ENCODE data around the gene SGMS1.

Gene SGMS1

GRCh38 chr10:50613150-50613549 is 10.6 kb downstream of the SGMS1 start:
- no peak for DNase-seq (ENCODE audit: low spot score)

GRCh38 chr10:50610368-50610767 is 13.4 kb downstream of the SGMS1 start:
- DNase-seq (ENCODE audit: low spot score): no peak

- DNase-seq (ENCODE audit: low spot score): no peak
These were observed 16.3 kb downstream of the SGMS1 start for GRCh38 chr10:50607356-50607925.

- no peak for DNase-seq (ENCODE audit: low spot score)
These were observed 17.8 kb downstream of the SGMS1 start for GRCh38 chr10:50605951-50606270.

- DNase-seq (ENCODE audit: low spot score): peak; percentile 10
These were observed 18.3 kb downstream of the SGMS1 start for GRCh38 chr10:50605269-50605950.

GRCh38 chr10:50604809-50605208 is 18.9 kb downstream of the SGMS1 start:
- peak; percentile 20 for DNase-seq (ENCODE audit: low spot score)

- peak; percentile 10 for DNase-seq (ENCODE audit: low spot score)
These were observed 19.6 kb downstream of the SGMS1 start for GRCh38 chr10:50604049-50604640.

- no peak for DNase-seq (ENCODE audit: low spot score)
These were observed 20.5 kb downstream of the SGMS1 start for GRCh38 chr10:50603151-50603850.

GRCh38 chr10:50601974-50602373 is 21.8 kb downstream of the SGMS1 start:
- no peak for DNase-seq (ENCODE audit: low spot score)

- no peak for DNase-seq (ENCODE audit: low spot score)
These were observed 22.8 kb downstream of the SGMS1 start for GRCh38 chr10:50600831-50601477.

GRCh38 chr10:50600286-50600685 is 23.5 kb downstream of the SGMS1 start:
- DNase-seq (ENCODE audit: low spot score): no peak

- no peak for DNase-seq (ENCODE audit: low spot score)
These were observed 26.9 kb downstream of the SGMS1 start for GRCh38 chr10:50596897-50597296.

GRCh38 chr10:50596456-50596855 is 27.3 kb downstream of the SGMS1 start:
- no peak for DNase-seq (ENCODE audit: low spot score)

GRCh38 chr10:50595785-50596184 is 28.0 kb downstream of the SGMS1 start:
- no peak for DNase-seq (ENCODE audit: low spot score)

GRCh38 chr10:50593523-50594376 is 30.0 kb downstream of the SGMS1 start:
- DNase-seq (ENCODE audit: low spot score): no peak

- DNase-seq (ENCODE audit: low spot score): no peak
These were observed 30.8 kb downstream of the SGMS1 start for GRCh38 chr10:50592961-50593418.

GRCh38 chr10:50590935-50591334 is 32.8 kb downstream of the SGMS1 start:
- DNase-seq (ENCODE audit: low spot score): no peak

GRCh38 chr10:50586740-50587088 is 37.0 kb downstream of the SGMS1 start:
- no peak for DNase-seq (ENCODE audit: low spot score)

- no peak for DNase-seq (ENCODE audit: low spot score)
These were observed 37.6 kb downstream of the SGMS1 start for GRCh38 chr10:50585921-50586739.
